HepG2 (cell line): ENCODE results near the gene DYNC2H1. TPM values are rescaled to one million over a fixed set of nuclear protein-coding genes. Genes with fewer than 3 reads are reported as not detected.
A peak's percentile ranks its signal among the peaks of the same experiment; 100 is the strongest.

ENCODE experiments used
- ATF6 ChIP-seq: sonication (generic); formaldehyde crosslinking; conservative IDR thresholded peaks from 2 replicates; pipeline ENCODE4 v1.4.0; 2020; ENCODE audit warnings: missing genetic modification reagents
- CHD4 ChIP-seq: fragments of 200-600 bp; sonication (generic); IDR thresholded peaks from 2 replicates; pipeline ENCODE4 v1.7.0; 2017; ENCODE audit warnings: mild to moderate bottlenecking, low read length, borderline replicate concordance
- ETS1 ChIP-seq: sonication (generic); formaldehyde crosslinking; IDR thresholded peaks from 2 replicates; pipeline ENCODE4 v1.4.0; 2020; ENCODE audit warnings: missing genetic modification reagents
- HMG20B ChIP-seq: conservative IDR thresholded peaks from 2 replicates; pipeline ENCODE4 v1.6.1; 2016; ENCODE audit warnings: missing genetic modification reagents, missing compliant biosample characterization
- KDM5A ChIP-seq: fragments of 200-600 bp; sonication (generic); IDR thresholded peaks from 2 replicates; pipeline ENCODE4 v1.7.0; 2018; ENCODE audit warnings: antibody characterized with exemption, mild to moderate bottlenecking, low read length, borderline replicate concordance
- MIER3 ChIP-seq: IDR thresholded peaks from 2 replicates; pipeline ENCODE4 v1.6.1; 2016; ENCODE audit warnings: missing compliant biosample characterization, borderline replicate concordance
- MIXL1 ChIP-seq: IDR thresholded peaks from 2 replicates; pipeline ENCODE4 v1.6.1; 2016
- NFKB2 ChIP-seq: sonication (generic); formaldehyde crosslinking; IDR thresholded peaks from 2 replicates; pipeline ENCODE4 v1.4.0; 2020; ENCODE audit warnings: missing genetic modification reagents, borderline replicate concordance
- PAX8 ChIP-seq: sonication (generic); formaldehyde crosslinking; IDR thresholded peaks from 2 replicates; pipeline ENCODE4 v1.8.0; 2022; ENCODE audit warnings: mild to moderate bottlenecking, missing genetic modification reagents, borderline replicate concordance
- SALL1 ChIP-seq: sonication (generic); formaldehyde crosslinking; IDR thresholded peaks from 2 replicates; pipeline ENCODE4 v1.8.0; 2022; ENCODE audit warnings: mild to moderate bottlenecking, missing genetic modification reagents
- TBL1XR1 ChIP-seq: fragments of 150-350 bp; IDR thresholded peaks from 2 replicates; pipeline ENCODE4 v1.6.1; 2014; ENCODE audit warnings: borderline replicate concordance, low read length; ENCODE audit not compliant: partially characterized antibody
- TFDP2 ChIP-seq: sonication (generic); formaldehyde crosslinking; IDR thresholded peaks from 2 replicates; pipeline ENCODE4 v1.4.0; 2020; ENCODE audit warnings: missing genetic modification reagents
- YEATS2 ChIP-seq: sonication (generic); formaldehyde crosslinking; IDR thresholded peaks from 2 replicates; pipeline ENCODE4 v1.4.0; 2020; ENCODE audit warnings: missing genetic modification reagents, borderline replicate concordance
- ZBTB2 ChIP-seq: sonication (generic); formaldehyde crosslinking; IDR thresholded peaks from 2 replicates; pipeline ENCODE4 v1.8.0; 2022; ENCODE audit warnings: low read depth, missing genetic modification reagents
- ZBTB25 ChIP-seq: IDR thresholded peaks from 2 replicates; pipeline ENCODE4 v1.6.1; 2018; ENCODE audit warnings: missing genetic modification reagents
- ZBTB4 ChIP-seq: sonication (generic); formaldehyde crosslinking; IDR thresholded peaks from 2 replicates; pipeline ENCODE4 v1.4.0; 2020; ENCODE audit warnings: missing genetic modification reagents, mild to moderate bottlenecking, borderline replicate concordance
- ZNF33A ChIP-seq: sonication (generic); formaldehyde crosslinking; IDR thresholded peaks from 2 replicates; pipeline ENCODE4 v1.5.1; 2020; ENCODE audit warnings: missing genetic modification reagents, mild to moderate bottlenecking, moderate library complexity, borderline replicate concordance
- ZNF547 ChIP-seq: sonication (generic); formaldehyde crosslinking; IDR thresholded peaks from 2 replicates; pipeline ENCODE4 v1.5.1; 2020; ENCODE audit warnings: mild to moderate bottlenecking, missing genetic modification reagents
- polyA plus RNA-seq, 8 experiments: library from polyadenylated mRNA; depleted of rRNA in 3 of 8; stranded (reverse) in 7 of 8; unstranded in 1 of 8; fragments of >200 nt; fragmentation: Illumina TruSeq in 4 of 8; extraction: Trizol in 4 of 8; gene quantifications; 2 replicates each; pipeline versions ENCODE4 v1.2.1 to v1.2.3, GENCODE V29; 2011 to 2016; ENCODE audit warnings: low read depth in 4 of 8, missing spikeins in 1 of 8, mixed read lengths in 1 of 8; ENCODE audit not compliant: insufficient read depth in 1 of 8
- total RNA-seq, 5 experiments: library from RNA; depleted of rRNA; stranded (reverse); fragments of >200 nt; fragmentation: Illumina TruSeq; extraction: Trizol; gene quantifications; 2 replicates each; pipeline ENCODE4 v1.2.3, GENCODE V29; 2016; ENCODE audit warnings: low read depth in 1 of 5

DYNC2H1 gene
- total and polyA plus RNA-seq, 2 of the 13 experiments (the other 11 are each of a cell fraction or from before 2014, with no cell fraction given) = 0.49 to 0.66 TPM

- no peak for TF ChIP-seq ETS1 (CRISPR knock-in tag)
- peak; percentile 85; the same call in 1 of the 2 replicates for TF ChIP-seq YEATS2 (CRISPR knock-in tag)
- 0 out of 2 replicates have a peak, but pooled peaks have one; percentile 54 for TF ChIP-seq ZBTB4
- peak; percentile 76 for TF ChIP-seq TFDP2 (CRISPR knock-in tag)
- no peak for TF ChIP-seq PAX8
- TF ChIP-seq SALL1 (CRISPR knock-in tag) = peak; percentile 87
- TF ChIP-seq ZBTB2 (CRISPR knock-in tag) = peak; percentile 84
- TF ChIP-seq ZBTB25 (CRISPR knock-in tag) = peak; percentile 96; the same call in 1 of the 2 replicates
- no peak for TF ChIP-seq ZNF33A (CRISPR knock-in tag)
- peak; percentile 29; the same call in 1 of the 2 replicates for TF ChIP-seq KDM5A
- peak; percentile 57 for TF ChIP-seq TBL1XR1
- TF ChIP-seq MIXL1 (CRISPR knock-in tag) = peak; percentile 67; the same call in 1 of the 2 replicates
- TF ChIP-seq CHD4 = no peak
- peak; percentile 81 for TF ChIP-seq ZNF547
- TF ChIP-seq ATF6 (CRISPR knock-in tag) = no peak
- peak; percentile 77 for TF ChIP-seq MIER3 (CRISPR knock-in tag)
- TF ChIP-seq HMG20B = 0 out of 2 replicates have a peak, but pooled peaks have one; percentile 36
- 0 out of 2 replicates have a peak, but pooled peaks have one; percentile 87 for TF ChIP-seq NFKB2 (CRISPR knock-in tag)
Measured at GRCh38 chr11:103091801-103092524, 17.3 kb upstream of the DYNC2H1 start, which contains the start of gene DCUN1D5 (continued).
